HUDEP-2 (cell line): ENCODE data around the gene PLLP.
A peak's percentile ranks its signal among the peaks of the same experiment; 100 is the strongest.
"Not testable (repeated sequence)": the region's sequence is repeated elsewhere in the genome, so short reads cannot be mapped to it uniquely, and the experiment has no call there.

ENCODE experiments used
- DNase-seq, 76 experiments: peaks; one replicate each; lab custom pipeline; 2025; ENCODE audit not compliant: unreplicated experiment in 76 of 76; lab: John Stamatoyannopoulos, UW

Gene PLLP

GRCh38 chr16:57275946-57276345, 8.5 kb downstream of the PLLP start:
- not testable (repeated sequence) for DNase-seq

DNA sequence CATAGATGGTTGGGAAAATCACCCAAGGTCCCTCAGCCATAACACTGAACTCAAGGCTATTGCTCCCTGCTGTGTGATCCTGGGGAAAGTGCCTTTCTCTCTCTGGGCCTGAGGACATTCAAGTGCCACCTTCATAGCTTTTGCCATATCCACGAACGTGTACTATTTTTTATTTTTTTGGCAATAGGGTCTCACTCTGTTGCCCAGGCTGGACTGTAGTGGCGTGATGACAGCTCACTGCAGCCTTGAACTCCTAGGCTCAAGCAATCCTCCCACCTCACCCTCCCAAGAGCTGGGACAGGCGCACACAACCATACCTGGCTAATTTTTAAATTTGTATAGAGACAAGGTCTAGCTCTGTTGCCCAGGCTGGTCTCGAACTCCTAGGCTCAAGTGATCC, 10.6 kb downstream of the PLLP start:
- no peak for DNase-seq

DNA sequence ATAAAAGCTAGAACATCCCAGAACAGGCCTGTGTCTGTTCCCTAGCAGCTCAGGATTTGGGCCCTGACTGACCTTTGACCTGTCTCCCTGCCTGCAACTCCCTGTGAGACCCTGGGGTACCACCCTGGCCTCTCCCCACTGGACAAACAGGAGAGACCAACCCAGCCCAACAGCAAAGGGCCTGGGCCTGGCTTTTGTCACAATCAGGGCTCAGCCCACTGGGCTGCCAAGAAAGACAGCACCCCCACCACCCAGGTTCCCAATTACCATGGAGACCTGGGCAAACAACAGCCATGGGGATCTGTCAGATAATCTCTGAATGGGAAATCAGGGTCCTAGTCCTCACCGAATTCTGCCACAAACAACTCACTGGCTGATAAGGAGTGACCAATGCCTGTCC, 11.1 kb downstream of the PLLP start:
- no peak for DNase-seq

DNA sequence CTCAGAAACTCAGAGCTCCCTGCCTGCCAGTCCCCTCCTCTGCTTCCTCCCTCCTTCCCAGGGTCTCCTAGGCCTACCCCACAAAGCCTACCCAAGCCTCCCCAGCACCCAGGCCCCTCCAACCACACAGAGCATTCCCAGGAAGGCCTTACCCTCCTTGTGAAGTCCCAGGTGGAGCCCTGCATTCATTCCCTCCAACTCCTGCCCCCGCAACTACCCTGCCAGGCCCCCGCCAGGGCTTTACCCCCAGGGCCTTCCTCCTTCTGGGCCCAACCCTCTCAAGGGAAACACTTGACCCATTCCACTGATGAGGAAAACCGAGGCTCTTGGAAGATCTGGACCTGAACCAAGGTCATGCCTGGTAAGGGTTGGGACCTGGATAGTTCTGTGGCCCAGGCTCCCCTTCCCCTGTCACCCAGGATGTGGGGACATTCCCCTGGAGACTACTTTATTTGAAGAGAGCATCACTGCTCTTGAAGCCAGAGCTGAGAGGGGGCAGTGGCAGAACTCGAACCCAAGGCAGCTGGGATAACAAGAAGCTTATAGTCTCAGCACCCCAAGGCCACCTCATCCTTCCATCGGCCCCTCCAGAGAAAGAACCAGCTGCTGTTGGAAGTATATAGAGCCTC, 12.5 kb downstream of the PLLP start:
- no peak for DNase-seq

- no peak for DNase-seq
Observed at GRCh38 chr16:57271063-57271345, 13.5 kb downstream of the PLLP start.

GRCh38 chr16:57270221-57271062, 14.0 kb downstream of the PLLP start:
- DNase-seq: no peak

- peak in 75 of 76 experiments; percentile 37 to 93 (median 81) for DNase-seq
Observed at GRCh38 chr16:57268804-57269800, 15.4 kb downstream of the PLLP start.

GRCh38 chr16:57267343-57267742, 17.1 kb downstream of the PLLP start:
- not testable (repeated sequence) for DNase-seq

- peak in 17 of 76 experiments; percentile 6 to 31 (median 17) for DNase-seq
Observed at GRCh38 chr16:57266531-57267260, 17.8 kb downstream of the PLLP start.

DNA sequence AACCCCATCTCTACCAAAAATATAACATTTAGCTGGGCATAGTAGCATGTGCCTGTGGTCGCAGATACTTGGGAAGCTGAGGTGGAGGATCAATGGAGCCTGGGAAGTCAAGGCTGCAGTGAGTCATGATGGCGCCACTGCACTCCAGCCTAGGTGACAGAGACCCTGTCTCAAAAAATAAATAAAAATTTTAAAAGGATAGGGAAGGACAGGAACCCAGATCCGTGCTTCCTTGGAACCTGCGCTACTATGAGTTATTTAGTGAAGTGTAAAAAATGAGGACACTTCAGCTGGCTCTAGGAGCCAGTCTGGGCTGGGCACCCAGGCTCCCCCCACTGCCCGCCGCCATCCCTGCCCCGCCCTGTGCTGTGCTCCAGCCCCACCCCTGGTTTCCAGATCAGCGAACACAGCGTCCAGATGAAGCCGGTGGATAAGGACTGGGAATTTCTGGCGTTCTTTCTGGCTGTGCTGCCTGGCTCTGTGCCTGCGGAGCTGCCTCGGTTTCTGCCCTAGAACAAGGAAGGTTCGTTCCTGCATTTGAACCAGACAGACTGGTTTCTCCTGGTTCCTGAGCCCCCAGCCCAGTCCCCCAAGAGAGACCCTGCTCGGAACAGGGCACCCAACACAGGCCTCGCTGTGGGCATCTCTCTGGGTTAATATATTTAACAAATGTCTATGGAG, 18.5 kb downstream of the PLLP start:
- DNase-seq: peak in 19 of 76 experiments; percentile 8 to 45 (median 26)

DNA sequence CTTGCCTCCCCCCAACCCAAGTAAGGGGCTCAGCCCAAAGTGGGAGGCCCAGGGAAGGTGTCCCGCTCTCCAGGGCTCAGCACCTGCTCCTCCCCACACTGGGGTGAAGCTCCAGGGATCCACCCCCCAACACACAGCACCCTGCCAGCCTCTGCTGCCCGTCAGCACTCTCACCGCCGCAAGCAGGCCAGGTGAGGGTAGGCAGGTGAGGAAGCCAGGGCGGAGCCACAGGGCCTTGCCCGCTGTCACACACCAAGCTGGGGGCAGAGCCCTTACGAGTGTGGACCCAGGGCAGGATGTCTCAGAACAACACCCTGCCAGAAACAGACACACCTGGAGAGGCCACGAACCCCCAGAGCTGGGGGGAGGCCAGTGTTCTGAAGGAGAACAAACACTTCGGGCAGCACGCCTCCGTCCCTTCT, 19.5 kb downstream of the PLLP start:
- no peak for DNase-seq

- peak in 3 of 76 experiments; percentile 4 to 8 (median 5) for DNase-seq
Observed at GRCh38 chr16:57264381-57264780, 20.1 kb downstream of the PLLP start.

DNA sequence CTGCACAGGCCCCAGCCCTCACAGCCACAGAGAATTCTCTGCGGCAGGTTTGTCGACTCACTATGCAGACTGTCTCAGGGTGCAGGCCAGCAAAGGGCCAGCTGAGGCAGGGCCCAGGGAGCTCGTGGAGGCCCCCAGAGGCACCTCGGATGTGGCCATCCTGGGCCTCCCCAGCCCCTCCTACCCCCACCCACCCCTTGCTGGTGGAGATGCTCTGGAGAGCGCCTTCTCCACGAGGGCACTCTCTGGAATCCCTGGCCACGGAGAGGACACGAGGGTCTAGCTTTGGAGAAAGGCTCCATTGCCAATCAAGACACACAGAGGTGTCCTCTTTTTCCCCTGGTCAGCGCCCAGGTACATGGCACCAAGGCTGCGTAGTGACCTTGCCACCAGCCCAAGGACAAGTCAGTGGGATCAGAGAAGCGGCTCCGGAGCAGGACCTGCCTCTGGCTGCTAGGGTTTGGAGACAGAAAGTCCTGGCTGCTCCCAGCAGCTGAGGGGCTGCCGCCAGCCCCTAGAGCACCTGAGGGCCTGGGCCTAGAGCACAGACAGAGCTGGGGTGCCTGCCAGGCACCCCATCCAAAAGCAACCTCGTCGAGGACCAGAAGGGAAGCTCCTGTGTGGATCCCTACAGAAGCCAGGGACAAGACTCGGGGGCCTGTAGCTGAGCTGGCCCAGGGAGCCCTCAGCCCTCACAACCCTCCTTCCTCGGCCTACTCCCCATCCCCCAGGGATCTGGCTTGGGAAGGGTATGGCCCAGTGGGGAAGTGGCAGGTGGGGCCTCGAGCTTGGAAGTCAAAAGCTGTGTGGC, 20.7 kb downstream of the PLLP start:
- DNase-seq: no peak

DNA sequence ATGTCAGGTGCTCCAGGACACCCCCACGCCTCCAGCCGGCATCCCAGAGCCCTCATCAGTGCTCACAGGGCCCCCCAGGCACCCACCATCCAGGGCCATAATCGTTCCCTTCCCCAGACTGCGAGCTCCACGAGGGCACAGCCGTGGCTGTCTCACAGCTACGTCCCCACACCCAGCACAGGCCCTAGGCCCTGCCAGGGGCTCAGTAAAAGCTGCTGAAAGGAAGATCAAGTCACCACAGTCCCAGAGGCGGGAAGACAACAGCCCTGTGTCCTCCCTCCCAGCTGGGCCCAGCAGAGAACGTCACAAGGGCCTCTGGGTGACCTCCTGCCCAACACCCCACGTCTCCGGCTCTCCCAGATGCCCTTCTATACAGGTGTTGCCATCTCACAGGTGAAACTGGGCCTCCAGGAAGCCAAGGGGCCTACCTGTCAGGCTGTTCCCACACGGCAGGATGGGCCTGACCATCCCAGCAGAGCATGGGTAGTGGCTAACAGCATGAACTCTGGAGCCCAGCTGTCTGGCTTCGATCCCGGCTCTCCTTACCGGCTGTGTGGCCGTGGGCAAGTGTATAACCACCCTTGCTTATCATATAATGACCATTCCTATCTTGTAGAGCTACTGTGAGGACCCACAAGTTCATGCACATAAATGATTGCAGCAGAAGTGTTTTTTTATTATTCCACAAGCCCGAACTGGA, 21.5 kb downstream of the PLLP start:
- peak in 3 of 76 experiments; percentile 10 to 30 (median 19) for DNase-seq

DNA sequence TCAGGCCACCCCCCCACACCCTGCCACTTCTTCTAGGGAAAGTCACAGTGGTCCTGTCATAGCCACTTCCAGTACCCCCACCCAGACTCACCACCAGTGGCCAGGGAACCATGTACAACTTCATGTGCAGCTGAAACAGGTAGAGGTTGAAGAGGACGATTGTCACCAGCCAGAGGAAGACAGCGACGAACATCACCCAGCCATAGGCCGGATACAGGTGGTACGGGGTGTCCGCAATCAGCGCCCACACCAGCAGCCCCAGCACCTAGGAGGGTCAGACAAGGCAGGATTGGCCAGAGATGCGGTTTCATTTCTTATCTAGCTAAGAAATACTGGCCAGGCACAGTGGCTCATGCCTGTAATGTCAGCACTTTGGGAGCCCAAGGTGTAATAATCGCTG, 22.7 kb downstream of the PLLP start:
- no peak for DNase-seq

GRCh38 chr16:57260294-57260929, 24.1 kb downstream of the PLLP start:
- no peak for DNase-seq

DNA sequence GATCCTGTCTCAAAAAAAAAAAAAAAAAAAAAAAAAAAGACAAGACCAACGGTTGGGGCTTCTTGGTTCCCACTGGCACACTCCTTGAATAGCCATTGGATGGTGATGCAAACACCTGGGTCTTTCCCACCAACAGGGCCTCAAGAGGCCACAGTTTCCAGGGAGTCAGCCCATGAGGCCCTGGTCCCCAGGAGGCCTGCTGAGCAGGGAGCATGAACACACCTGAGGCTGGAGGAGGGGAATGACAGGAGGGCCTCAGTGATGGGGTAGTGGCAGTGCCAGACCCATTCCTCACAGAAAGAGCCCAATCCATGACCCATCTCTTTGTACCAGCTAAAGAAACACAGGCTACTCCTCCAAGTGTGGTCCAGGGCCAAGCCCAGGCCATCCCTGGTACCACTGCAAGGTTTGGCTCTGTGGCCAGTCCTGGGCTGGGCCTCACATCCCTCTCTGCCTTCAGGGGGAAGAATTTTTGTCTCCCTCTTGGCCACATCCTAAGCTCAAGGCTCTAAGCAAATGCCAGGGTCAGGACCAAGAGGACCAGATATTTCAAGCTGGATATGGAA, 25.5 kb downstream of the PLLP start:
- no peak for DNase-seq
